GM21786 (cell line): Measurements from ENCODE around the gene SETDB1.
A peak's percentile ranks its signal among the peaks of the same experiment; 100 is the strongest.

Experiments
- ATAC-seq: cut with Tn5 transposase; IDR thresholded peaks from one replicate; pipeline ENCODE4 v1.9.1; 2021; ENCODE audit not compliant: unreplicated experiment

SETDB1 gene

DNA sequence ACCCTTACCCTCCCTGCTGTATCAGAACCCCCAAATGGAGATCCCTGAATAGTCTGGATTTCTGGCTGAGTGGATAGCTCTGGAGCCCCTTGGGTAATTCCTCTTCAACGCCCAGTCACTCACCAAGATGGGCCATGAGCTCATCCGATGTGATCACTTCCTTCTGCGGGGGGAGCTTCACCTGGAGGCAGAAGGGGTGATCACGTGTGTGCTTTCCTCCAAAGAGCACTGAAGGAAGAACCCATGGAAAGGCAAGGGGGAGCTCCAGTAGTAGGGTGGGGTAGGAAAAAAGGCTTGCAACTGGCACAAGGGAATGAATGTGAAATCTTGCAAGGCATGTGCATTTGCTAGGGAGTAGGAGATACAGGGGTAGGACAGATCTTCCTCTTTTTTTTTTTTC is 75.4 kb downstream of the SETDB1 start:
- ATAC-seq: no peak

DNA sequence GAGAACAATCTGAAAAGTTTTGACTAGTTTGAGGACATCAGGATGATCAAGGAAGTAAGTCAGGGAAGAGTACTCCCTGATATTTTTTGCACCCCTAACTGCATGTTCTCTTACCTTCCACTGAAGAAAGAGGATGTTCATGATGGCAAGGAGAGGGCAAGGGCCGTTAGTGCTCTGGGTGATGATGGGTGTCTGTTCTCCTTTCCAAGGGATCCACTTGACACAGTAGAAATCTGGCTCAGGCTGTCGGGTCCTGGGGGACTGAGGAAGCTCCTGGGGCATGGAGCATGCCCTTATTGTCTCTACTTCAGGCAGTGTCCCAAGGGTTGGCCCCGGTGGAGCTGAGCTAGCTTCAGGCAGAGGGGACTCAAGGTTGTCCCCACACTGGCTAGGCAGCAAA is 75.9 kb downstream of the SETDB1 start:
- ATAC-seq: no peak

GRCh38 chr1:151002611-151003010 is 76.4 kb downstream of the SETDB1 start:
- ATAC-seq: no peak

DNA sequence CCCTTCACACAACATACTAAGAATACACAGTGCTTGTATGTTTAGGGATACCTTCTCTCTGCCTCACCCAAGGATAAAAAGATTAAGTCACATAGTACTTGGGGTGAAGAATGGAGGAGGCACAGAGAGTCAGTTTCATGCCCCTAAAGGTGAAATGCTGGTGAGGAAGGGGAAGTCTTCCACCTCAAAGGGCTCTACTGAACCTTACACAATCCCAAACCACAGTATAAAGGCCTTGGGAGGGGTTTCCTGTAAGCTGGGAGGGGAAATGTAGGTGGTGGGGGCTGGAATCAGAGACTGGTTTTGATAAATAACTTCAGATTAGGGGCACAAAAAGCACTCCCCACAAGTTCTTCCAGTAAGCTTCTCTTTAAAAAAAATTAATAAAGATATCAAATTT is 77.0 kb downstream of the SETDB1 start:
- no peak for ATAC-seq

GRCh38 chr1:151005729-151006319 is 79.7 kb downstream of the SETDB1 start:
- ATAC-seq: no peak

DNA sequence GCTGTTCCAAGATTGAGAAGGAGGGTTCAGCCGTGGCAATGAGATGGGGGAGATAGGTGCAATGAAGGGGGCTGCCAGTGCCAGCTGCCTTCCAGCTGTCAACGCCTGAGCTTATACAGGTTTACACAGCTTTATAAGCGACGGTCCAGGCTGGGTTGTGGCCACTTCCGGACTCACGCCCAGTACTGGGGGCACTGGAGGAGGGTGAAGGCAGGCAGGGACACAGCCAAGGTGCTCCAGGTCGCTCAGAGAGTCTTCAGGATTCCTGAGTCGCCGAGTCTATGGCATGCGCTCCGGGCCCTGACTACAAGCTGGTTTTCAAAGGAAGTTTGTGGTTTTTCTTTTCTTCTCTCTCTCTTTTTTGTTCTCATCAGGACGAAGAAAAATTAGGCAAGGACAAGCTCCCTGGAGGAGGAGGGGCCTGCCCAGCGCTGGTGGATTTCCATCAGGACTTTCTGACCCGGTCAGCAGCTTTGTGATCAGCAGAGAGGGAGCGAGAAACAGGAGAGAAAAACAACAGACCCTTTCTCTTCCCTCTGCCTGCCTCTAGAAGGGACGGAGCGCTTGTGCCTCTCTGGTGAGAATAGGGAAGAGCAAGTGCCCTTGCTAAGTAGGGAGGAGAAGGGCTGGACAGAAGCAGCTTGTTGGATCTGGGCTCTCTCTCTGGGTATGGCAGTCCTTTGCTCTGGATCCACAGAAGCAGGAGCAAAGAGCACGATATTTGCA is 80.3 kb downstream of the SETDB1 start, which contains the start of gene MINDY1:
Gene MINDY1, minus strand, starts transcription at position 576 of the 726 bp plus-strand sequence. CDS start 4,285 bp downstream, outside the sequence.
- ATAC-seq: peak; percentile 41

- no peak for ATAC-seq
These were observed 81.7 kb downstream of the SETDB1 start for GRCh38 chr1:151007853-151008243.

- ATAC-seq: peak; percentile 53
These were observed 82.4 kb downstream of the SETDB1 start, which contains the start of gene PRUNE1 for GRCh38 chr1:151008244-151009205. Gene PRUNE1, plus strand, starts transcription at chr1:151008449. Its CDS starts 184 bp downstream, at chr1:151008633.

DNA sequence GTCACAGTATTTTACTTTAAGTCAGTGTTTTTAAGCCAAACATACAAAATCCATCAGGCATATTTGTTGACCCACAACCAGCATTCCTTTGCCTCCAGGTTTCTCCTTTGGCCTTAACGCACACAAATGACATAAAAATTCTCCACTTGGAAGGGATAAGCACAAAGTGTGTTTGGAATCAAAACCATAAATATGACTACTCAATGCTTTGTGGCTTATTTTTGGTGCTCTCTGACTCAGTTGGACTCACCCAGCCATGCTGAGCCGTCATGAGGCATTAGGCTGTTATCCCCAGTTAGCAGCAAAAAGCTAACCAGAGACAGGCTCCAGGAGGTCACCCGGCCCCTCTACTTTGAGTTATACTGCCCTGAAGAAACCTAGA is 83.0 kb downstream of the SETDB1 start:
- ATAC-seq: no peak

DNA sequence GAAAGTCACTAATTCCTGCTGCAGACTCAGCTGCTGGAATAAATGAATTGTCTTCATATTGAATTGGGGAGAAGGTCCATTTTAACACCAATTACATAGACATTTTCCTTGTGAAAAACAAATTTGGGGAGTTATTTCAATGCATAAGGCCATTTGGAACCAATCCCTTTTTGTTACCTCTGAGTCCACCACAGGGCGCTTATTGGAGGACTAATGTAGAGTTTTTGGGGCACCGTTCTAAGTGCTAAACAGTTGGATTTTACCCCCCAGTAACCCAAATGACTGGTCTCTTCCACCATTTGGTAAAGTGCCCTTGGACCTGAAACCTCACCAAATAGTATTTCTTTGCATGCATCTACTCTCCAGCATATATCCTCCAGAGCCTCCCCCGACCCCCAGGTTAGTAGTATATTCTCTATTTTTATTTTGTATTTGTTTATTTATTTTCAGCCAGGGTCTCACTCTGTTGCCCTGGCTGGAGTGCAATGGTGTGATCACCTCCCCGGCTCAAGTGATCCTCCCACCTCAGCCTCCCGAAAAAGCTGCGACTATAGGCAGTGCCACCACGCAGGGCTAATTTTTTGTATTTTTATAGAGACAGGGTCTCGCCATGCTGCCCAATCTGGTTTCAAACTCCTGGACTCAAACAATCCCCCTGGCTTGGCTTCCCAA is 83.6 kb downstream of the SETDB1 start:
- no peak for ATAC-seq

DNA sequence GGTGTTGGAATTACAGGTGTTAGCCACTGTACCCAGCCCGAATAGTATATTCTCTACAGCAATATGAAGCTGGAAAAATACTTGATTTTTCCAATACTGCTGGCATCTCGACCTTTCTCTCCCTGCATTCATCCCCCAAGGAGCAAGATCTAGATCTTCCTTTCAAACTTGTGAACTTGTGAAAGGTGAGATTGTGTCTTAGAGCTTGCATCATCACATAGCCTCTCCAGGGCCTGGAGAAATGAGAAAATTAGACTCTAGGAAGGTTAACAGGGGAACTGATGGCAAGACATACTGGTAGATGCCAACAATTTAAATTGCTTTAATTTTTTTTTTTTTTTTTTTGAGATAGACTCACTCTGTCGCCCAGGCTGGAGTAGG is 84.2 kb downstream of the SETDB1 start:
- no peak for ATAC-seq

DNA sequence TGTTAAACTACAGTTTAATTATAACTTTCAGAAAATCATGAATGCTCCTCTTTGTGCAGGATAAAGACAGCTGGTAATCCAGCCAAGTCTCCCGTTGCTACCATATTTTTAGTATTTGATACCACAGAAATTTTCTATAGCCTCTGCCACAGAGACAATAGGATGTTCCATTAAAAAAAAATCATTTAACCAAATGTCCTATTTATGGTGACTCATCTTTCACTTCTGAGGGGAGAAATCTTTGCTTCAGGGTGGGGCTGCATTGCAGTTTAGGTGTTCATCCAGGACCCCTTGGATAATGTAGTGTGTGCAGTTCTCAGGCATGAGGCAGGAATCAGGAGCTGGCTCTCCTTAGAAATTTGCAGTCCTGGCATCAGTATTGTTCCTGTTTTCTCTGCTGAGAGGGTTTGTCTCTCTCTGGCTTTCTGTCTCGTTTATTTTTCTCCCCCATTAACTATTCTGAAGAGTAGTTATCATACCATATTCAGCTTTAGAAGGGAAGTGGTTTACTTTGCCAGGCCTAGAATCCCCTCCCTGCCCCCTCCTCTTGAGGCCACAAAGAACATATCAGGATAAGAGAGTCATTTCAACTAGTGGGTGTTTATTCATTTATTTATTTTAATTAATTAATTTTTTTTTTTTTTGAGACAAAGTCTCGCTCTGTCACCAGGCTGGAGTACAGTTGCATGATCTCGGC is 85.1 kb downstream of the SETDB1 start:
- ATAC-seq: no peak

- ATAC-seq: no peak
These were observed 86.7 kb downstream of the SETDB1 start for GRCh38 chr1:151012684-151013471.

DNA sequence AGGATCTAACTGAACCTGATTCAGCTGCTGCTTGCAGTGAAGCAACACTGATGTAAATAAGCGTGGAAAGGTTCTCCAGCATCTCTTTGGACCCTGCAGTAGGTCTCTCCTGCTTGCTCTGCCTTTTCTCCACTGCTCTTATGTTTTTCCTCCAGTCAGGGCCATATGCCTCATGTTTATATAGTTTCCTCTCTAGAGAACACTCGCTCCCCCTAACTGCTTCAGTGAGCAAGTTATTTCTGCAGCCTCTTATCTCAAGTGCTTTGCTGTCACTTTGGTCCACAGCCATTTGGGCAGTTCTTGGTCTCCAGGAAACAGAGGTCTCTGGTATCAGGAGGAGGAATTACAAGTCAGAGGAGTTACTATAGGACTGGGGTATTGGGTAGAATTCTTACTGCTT is 87.4 kb downstream of the SETDB1 start:
- ATAC-seq: no peak
